Liver (tissue), 3 donors: ENCODE measurements around the gene DISC1.

Experiments used
- EGR1 ChIP-seq, 2 donors: IDR thresholded peaks; 2 replicates each; pipeline ENCODE4 v1.6.1; 2016 to 2018; ENCODE audit warnings: antibody characterized with exemption in 2 of 2, low read depth in 2 of 2
- TF ChIP-seq, protein P1 (sequence below): fragments of 150-350 bp; IDR thresholded peaks from 2 replicates; pipeline ENCODE4 v1.5.1; 2017; ENCODE audit warnings: improper control_type of control experiment, low read depth, low read length; ENCODE audit not compliant: missing input control
- donor health status: healthy.
- donor health status: healthy.

DNA sequence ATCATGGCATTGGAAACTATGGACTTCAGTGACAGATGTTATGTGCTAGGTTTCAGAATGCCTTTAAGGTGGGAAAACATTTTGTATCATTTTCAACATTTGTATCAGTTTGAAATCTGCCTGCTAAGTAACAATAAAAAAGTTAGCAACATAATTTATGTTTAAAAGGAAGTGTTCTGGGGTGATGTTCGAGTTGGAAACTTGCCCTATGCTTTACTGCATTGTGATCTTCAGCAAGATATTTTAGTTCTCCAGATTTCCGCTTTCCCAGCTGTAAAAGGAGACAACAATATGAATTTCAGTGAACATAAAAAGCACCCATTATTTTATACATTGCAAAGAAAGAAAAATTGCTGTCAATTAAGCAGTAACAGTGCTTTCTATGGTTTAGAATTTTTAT, 187.4 kb downstream of the DISC1 start:
- TF ChIP-seq, protein P1, sequence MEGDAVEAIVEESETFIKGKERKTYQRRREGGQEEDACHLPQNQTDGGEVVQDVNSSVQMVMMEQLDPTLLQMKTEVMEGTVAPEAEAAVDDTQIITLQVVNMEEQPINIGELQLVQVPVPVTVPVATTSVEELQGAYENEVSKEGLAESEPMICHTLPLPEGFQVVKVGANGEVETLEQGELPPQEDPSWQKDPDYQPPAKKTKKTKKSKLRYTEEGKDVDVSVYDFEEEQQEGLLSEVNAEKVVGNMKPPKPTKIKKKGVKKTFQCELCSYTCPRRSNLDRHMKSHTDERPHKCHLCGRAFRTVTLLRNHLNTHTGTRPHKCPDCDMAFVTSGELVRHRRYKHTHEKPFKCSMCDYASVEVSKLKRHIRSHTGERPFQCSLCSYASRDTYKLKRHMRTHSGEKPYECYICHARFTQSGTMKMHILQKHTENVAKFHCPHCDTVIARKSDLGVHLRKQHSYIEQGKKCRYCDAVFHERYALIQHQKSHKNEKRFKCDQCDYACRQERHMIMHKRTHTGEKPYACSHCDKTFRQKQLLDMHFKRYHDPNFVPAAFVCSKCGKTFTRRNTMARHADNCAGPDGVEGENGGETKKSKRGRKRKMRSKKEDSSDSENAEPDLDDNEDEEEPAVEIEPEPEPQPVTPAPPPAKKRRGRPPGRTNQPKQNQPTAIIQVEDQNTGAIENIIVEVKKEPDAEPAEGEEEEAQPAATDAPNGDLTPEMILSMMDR = no peak
- no peak for TF ChIP-seq EGR1 (IDR thresholded peaks at IDR 0.05; ENCODE audit: low read depth in 2 of 2)
